HepG2 (cell line): Measurements from ENCODE around the gene DENND5A. TPM values are rescaled to one million over a fixed set of nuclear protein-coding genes. Genes with fewer than 3 reads are reported as not detected.

Experiments used
- ATAC-seq: fragments of 200-7000 bp; cut with Tn5 transposase; 3 replicates; pipeline ENCODE4 v1.9.1; 2020; ENCODE audit warnings: mild to moderate bottlenecking, moderate library complexity
- BruUV-seq: library from RNA; stranded (reverse); fragments of 400-500 nt; replicated peaks from 2 replicates; lab custom pipeline; 2021; lab: Mats Ljungman, UMichigan
- CTCF ChIA-PET: fragments of 300-600 bp; formaldehyde crosslinking; extraction: SDS; loops from one replicate; lab custom pipeline; 2021; ENCODE audit warnings: low total read pairs, inconsistent platforms, low intra/inter-chr PET ratio; lab: Yijun Ruan, JAX
- POLR2A ChIA-PET: fragments of 350-600 bp; sonication (Branson Sonifier 250); formaldehyde crosslinking; loops from one replicate; lab custom pipeline; 2020; ENCODE audit warnings: antibody characterized with exemption, inconsistent platforms; lab: Yijun Ruan, JAX
- DNase-seq: peaks from one replicate; pipeline ENCODE4 v3.0.0-alpha.2; 2015; ENCODE audit warnings: low spot score
- FAIRE-seq: peaks from 3 replicates; lab custom pipeline; 2011; peaks lifted over from hg19 to GRCh38; lab: Jason Lieb, UNC
- H2AFZ ChIP-seq: one replicate; pipeline ENCODE4 v1.6.1; 2011; ENCODE audit warnings: low read length, inconsistent platforms
- H3K27ac ChIP-seq: fragments of 300-600 bp; 3 replicates; pipeline ENCODE4 v1.8.0; 2011; ENCODE audit warnings: mixed run types, mild to moderate bottlenecking, mixed read lengths, low read length, inconsistent platforms; ENCODE audit not compliant: insufficient read depth; ENCODE audit errors: extremely low read length
- H3K27me3 ChIP-seq, 2 experiments: fragments of 200-600 bp in 1 of 2; 2 replicates in 1 of 2; 3 replicates in 1 of 2; pipeline versions ENCODE4 v1.6.0 to v1.8.0; 2011; ENCODE audit warnings: low read length in 2 of 2, mild to moderate bottlenecking in 2 of 2, moderate library complexity in 2 of 2, inconsistent platforms in 1 of 2; ENCODE audit not compliant: insufficient read depth in 2 of 2, control insufficient read depth in 1 of 2
- H3K36me3 ChIP-seq, 2 experiments: fragments of 200-600 bp in 1 of 2; replicated peaks in 1 of 2; 2 replicates in 1 of 2; 3 replicates in 1 of 2; pipeline versions ENCODE4 v1.5.1 to v1.8.0; 2011; ENCODE audit warnings: low read length in 2 of 2, inconsistent platforms in 1 of 2; ENCODE audit not compliant: insufficient read depth in 2 of 2, control insufficient read depth in 1 of 2
- H3K4me1 ChIP-seq: 2 replicates; pipeline ENCODE4 v1.5.1; 2012; ENCODE audit warnings: low read length, inconsistent platforms; ENCODE audit not compliant: insufficient read depth
- H3K4me2 ChIP-seq: 2 replicates; pipeline ENCODE4 v1.6.0; 2011; ENCODE audit warnings: low read depth, low read length, inconsistent platforms
- H3K4me3 ChIP-seq, 3 experiments: fragments of 200-600 bp in 1 of 3; sonication (generic), shearing (Covaris generic) in 1 of 3; replicated peaks in 1 of 3; 2 replicates each; pipeline ENCODE4 v1.5.1; 2011 to 2016; ENCODE audit warnings: low read length in 3 of 3, inconsistent platforms in 2 of 3, low read depth in 2 of 3, mild to moderate bottlenecking in 2 of 3, control low read depth in 1 of 3, mixed read lengths in 1 of 3; ENCODE audit not compliant: insufficient read depth in 1 of 3
- H3K79me2 ChIP-seq: one replicate; pipeline ENCODE4 v1.6.1; 2011; ENCODE audit warnings: low read length, inconsistent platforms; ENCODE audit not compliant: insufficient read depth
- H3K9ac ChIP-seq: 2 replicates; pipeline ENCODE4 v1.6.0; 2011; ENCODE audit warnings: mild to moderate bottlenecking, low read depth, low read length, inconsistent platforms; ENCODE audit not compliant: insufficient read depth
- H3K9me3 ChIP-seq: 2 replicates; pipeline ENCODE4 v1.5.1; 2012; ENCODE audit warnings: mild to moderate bottlenecking, low read length
- H4K20me1 ChIP-seq: 2 replicates; pipeline ENCODE4 v1.6.0; 2011; ENCODE audit warnings: inconsistent platforms, mild to moderate bottlenecking, low read length, moderate library complexity; ENCODE audit not compliant: insufficient read depth
- FOXP1 ChIP-seq, 2 experiments: fragments of 450-650 bp in 1 of 2; IDR thresholded peaks; 2 replicates each; pipeline ENCODE4 v1.6.1; 2017 to 2018; ENCODE audit warnings: antibody characterized with exemption in 1 of 2
- GFI1 ChIP-seq: sonication (generic); formaldehyde crosslinking; IDR thresholded peaks from 2 replicates; pipeline ENCODE4 v1.5.0; 2020; ENCODE audit warnings: missing genetic modification reagents, mild to moderate bottlenecking, borderline replicate concordance
- HOXA5 ChIP-seq: sonication (generic); formaldehyde crosslinking; IDR thresholded peaks from 2 replicates; pipeline ENCODE4 v1.4.0; 2020; ENCODE audit warnings: missing genetic modification reagents
- RXRB ChIP-seq: IDR thresholded peaks from 2 replicates; pipeline ENCODE4 v1.6.1; 2016; ENCODE audit warnings: borderline replicate concordance, missing genetic modification reagents, missing compliant biosample characterization
- ZNF20 ChIP-seq: sonication (generic); formaldehyde crosslinking; IDR thresholded peaks from 2 replicates; pipeline ENCODE4 v1.4.0; 2020; ENCODE audit warnings: mild to moderate bottlenecking, moderate library complexity, missing genetic modification reagents
- ZNF7 ChIP-seq: IDR thresholded peaks from 2 replicates; pipeline ENCODE4 v1.6.1; 2016; ENCODE audit warnings: missing biosample characterization, missing genetic modification reagents
- WGBS: methylation state at CpG from one replicate; pipeline ENCODE4 v1.1.6; 2017; ENCODE audit warnings: low lambda C conversion rate; 5-methylcytosine and 5-hydroxymethylcytosine counted together
- in situ Hi-C: cut with HindIII; loops from 2 replicates; pipeline ENCODE4 v1.10.0; 2017; ENCODE audit warnings: low pct_unique_long_range_greater_than_20kb; ENCODE audit not compliant: extremely low pct_ligation_motif_present
- intact Hi-C: fragments of 100-400 bp; cut with micrococcal nuclease; formaldehyde crosslinking; loops from one replicate; pipeline ENCODE4 v1.10.0; 2022; ENCODE audit not compliant: unreplicated experiment
- polyA plus RNA-seq, 8 experiments: library from polyadenylated mRNA; depleted of rRNA in 3 of 8; stranded (reverse) in 7 of 8; unstranded in 1 of 8; fragments of >200 nt; fragmentation: Illumina TruSeq in 4 of 8; extraction: Trizol in 4 of 8; gene quantifications; 2 replicates each; pipeline versions ENCODE4 v1.2.1 to v1.2.3, GENCODE V29; 2011 to 2016; ENCODE audit warnings: low read depth in 4 of 8, missing spikeins in 1 of 8, mixed read lengths in 1 of 8; ENCODE audit not compliant: insufficient read depth in 1 of 8
- total RNA-seq, 5 experiments: library from RNA; depleted of rRNA; stranded (reverse); fragments of >200 nt; fragmentation: Illumina TruSeq; extraction: Trizol; gene quantifications; 2 replicates each; pipeline ENCODE4 v1.2.3, GENCODE V29; 2016; ENCODE audit warnings: low read depth in 1 of 5
- TF ChIP-seq, protein P1 (sequence below): IDR thresholded peaks from 2 replicates; pipeline ENCODE4 v1.6.1; 2016; ENCODE audit warnings: missing biosample characterization, missing genetic modification reagents, low read depth
- TF ChIP-seq, protein P2 (sequence below): sonication (generic); formaldehyde crosslinking; IDR thresholded peaks from 2 replicates; pipeline ENCODE4 v1.8.1; 2023; ENCODE audit warnings: missing genetic modification reagents, mild to moderate bottlenecking, borderline replicate concordance
- TF ChIP-seq, protein P3 (sequence below): sonication (generic); formaldehyde crosslinking; IDR thresholded peaks from 2 replicates; pipeline ENCODE4 v1.5.0; 2020; ENCODE audit warnings: missing genetic modification reagents, mild to moderate bottlenecking, borderline replicate concordance
- TF ChIP-seq, protein P4 (sequence below): sonication (generic); formaldehyde crosslinking; IDR thresholded peaks from 2 replicates; pipeline ENCODE4 v1.9.0; 2021; ENCODE audit warnings: mild to moderate bottlenecking, missing genetic modification reagents
- TF ChIP-seq, protein P5 (sequence below): sonication (generic); formaldehyde crosslinking; IDR thresholded peaks from 2 replicates; pipeline ENCODE4 v1.8.1; 2022; ENCODE audit warnings: low read depth, mild to moderate bottlenecking, missing genetic modification reagents

Gene DENND5A
- total and polyA plus RNA-seq, 2 of the 13 experiments (the other 11 are each of a cell fraction or from before 2014, with no cell fraction given): 63.3 to 145 TPM

DNA sequence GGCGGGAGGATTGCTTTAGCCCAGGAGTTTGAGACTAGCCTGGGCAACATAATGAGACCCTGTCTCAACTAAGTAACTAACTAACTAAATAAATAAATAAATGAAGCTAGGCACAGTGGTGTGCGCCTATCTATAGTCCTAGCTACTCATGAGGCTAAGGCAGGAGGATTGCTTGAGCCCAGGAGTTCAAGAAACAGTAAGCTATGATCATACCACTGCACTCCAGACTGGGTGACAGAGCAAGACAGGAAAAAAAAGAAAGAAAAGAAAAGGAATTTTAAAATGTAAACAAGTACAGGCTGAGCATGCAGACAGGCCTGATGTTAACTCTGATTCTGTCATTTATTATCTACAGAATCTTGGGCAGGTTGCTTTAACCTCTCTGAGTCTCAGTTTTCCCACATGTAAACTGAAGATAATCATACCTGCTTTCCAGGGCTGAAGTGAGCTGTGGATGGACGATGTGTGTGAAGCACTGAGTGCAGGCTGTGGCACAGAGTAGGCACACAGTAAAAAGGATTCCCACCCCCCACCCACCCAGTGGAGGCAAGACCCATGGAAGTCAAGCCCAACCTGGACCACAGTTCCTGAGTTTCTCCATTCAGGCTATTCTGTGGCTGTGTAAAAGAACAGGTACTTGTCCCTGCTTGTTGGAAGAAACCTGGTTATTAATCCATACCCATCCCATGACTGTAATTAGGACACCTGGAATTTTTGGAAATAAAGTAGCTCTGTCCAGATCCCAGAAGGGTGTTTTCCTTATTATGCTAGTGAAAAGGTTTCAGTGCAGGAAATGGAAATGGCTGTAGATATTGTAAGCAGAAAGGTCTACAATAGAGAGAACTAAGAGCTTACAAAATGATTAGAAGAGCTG lies 155.1 kb downstream of the DENND5A start:
- no TSS peak for BruUV-seq
- CTCF ChIA-PET: no interaction called here
- Histone ChIP-seq H3K4me1 (no peaks in the 10 kb centered on the region), H3K27me3 (no peaks in the 10 kb centered on the region), H3K9me3 (peaks cover 27% of the 10 kb centered on the region), H4K20me1 (no peaks in the 10 kb centered on the region), H3K79me2 (no peaks in the 10 kb centered on the region), H3K4me3 (no peak overlapping the region), H3K27ac (no peak overlapping the region), H3K36me3 (no peaks in the 10 kb centered on the region), H2AFZ (no peak overlapping the region), H3K4me2 (no peak overlapping the region), H3K9ac (no peak overlapping the region)
- POLR2A ChIA-PET: no interaction called here
- 40% methylated on average over 3 of the region's 3 CpGs for WGBS
- no peak for ATAC-seq
- no peak for DNase-seq
- in situ Hi-C loops (no loop called here), intact Hi-C loops (no loop called here)
- no peak for FAIRE-seq
- TF ChIP-seq, protein P1, sequence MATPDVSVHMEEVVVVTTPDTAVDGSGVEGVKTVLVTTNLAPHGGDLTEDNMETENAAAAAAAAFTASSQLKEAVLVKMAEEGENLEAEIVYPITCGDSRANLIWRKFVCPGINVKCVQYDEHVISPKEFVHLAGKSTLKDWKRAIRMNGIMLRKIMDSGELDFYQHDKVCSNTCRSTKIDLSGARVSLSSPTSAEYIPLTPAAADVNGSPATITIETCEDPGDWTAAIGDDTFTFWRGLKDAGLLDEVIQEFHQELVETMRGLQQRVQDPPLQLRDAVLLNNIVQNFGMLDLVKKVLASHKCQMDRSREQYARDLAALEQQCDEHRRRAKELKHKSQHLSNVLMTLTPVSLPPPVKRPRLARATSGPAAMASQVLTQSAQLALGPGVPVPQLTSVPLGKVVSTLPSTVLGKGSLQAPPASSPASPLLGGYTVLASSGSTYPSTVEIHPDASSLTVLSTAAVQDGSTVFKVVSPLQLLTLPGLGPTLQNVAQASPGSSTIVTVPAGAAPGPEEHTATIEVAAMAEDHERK (CRISPR knock-in tag): no peak
- TF ChIP-seq, protein P2, sequence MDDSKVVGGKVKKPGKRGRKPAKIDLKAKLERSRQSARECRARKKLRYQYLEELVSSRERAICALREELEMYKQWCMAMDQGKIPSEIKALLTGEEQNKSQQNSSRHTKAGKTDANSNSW (CRISPR knock-in tag): no peak
- TF ChIP-seq GFI1 (no peak), HOXA5 (CRISPR knock-in tag) (no peak), FOXP1 (IDR thresholded peaks at IDR 0.05) (no peak), FOXP1 (CRISPR knock-in tag; IDR thresholded peaks at IDR 0.05) (no peak), ZNF20 (no peak), RXRB (CRISPR knock-in tag) (no peak), ZNF7 (CRISPR knock-in tag) (no peak)
- TF ChIP-seq, protein P3, sequence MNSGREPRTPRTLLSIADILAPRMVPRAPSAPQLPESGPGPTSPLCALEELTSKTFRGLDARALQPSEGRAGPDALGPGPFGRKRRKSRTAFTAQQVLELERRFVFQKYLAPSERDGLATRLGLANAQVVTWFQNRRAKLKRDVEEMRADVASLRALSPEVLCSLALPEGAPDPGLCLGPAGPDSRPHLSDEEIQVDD: no peak
- TF ChIP-seq, protein P4, sequence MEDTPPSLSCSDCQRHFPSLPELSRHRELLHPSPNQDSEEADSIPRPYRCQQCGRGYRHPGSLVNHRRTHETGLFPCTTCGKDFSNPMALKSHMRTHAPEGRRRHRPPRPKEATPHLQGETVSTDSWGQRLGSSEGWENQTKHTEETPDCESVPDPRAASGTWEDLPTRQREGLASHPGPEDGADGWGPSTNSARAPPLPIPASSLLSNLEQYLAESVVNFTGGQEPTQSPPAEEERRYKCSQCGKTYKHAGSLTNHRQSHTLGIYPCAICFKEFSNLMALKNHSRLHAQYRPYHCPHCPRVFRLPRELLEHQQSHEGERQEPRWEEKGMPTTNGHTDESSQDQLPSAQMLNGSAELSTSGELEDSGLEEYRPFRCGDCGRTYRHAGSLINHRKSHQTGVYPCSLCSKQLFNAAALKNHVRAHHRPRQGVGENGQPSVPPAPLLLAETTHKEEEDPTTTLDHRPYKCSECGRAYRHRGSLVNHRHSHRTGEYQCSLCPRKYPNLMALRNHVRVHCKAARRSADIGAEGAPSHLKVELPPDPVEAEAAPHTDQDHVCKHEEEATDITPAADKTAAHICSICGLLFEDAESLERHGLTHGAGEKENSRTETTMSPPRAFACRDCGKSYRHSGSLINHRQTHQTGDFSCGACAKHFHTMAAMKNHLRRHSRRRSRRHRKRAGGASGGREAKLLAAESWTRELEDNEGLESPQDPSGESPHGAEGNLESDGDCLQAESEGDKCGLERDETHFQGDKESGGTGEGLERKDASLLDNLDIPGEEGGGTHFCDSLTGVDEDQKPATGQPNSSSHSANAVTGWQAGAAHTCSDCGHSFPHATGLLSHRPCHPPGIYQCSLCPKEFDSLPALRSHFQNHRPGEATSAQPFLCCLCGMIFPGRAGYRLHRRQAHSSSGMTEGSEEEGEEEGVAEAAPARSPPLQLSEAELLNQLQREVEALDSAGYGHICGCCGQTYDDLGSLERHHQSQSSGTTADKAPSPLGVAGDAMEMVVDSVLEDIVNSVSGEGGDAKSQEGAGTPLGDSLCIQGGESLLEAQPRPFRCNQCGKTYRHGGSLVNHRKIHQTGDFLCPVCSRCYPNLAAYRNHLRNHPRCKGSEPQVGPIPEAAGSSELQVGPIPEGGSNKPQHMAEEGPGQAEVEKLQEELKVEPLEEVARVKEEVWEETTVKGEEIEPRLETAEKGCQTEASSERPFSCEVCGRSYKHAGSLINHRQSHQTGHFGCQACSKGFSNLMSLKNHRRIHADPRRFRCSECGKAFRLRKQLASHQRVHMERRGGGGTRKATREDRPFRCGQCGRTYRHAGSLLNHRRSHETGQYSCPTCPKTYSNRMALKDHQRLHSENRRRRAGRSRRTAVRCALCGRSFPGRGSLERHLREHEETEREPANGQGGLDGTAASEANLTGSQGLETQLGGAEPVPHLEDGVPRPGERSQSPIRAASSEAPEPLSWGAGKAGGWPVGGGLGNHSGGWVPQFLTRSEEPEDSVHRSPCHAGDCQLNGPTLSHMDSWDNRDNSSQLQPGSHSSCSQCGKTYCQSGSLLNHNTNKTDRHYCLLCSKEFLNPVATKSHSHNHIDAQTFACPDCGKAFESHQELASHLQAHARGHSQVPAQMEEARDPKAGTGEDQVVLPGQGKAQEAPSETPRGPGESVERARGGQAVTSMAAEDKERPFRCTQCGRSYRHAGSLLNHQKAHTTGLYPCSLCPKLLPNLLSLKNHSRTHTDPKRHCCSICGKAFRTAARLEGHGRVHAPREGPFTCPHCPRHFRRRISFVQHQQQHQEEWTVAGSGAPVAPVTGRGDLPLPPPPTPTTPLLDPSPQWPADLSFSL (CRISPR knock-in tag): no peak
- TF ChIP-seq, protein P5, sequence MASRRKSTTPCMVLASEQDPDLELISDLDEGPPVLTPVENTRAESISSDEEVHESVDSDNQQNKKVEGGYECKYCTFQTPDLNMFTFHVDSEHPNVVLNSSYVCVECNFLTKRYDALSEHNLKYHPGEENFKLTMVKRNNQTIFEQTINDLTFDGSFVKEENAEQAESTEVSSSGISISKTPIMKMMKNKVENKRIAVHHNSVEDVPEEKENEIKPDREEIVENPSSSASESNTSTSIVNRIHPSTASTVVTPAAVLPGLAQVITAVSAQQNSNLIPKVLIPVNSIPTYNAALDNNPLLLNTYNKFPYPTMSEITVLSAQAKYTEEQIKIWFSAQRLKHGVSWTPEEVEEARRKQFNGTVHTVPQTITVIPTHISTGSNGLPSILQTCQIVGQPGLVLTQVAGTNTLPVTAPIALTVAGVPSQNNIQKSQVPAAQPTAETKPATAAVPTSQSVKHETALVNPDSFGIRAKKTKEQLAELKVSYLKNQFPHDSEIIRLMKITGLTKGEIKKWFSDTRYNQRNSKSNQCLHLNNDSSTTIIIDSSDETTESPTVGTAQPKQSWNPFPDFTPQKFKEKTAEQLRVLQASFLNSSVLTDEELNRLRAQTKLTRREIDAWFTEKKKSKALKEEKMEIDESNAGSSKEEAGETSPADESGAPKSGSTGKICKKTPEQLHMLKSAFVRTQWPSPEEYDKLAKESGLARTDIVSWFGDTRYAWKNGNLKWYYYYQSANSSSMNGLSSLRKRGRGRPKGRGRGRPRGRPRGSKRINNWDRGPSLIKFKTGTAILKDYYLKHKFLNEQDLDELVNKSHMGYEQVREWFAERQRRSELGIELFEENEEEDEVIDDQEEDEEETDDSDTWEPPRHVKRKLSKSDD (CRISPR knock-in tag): no peak
